ENCODE data around the gene ANKRD24. TPM values are rescaled to one million over a fixed set of nuclear protein-coding genes. Genes with fewer than 3 reads are reported as not detected.

ANKRD24 gene
- total and polyA plus RNA-seq, 2 experiments from 2014 or later, result 1.5 to 3.4 TPM

GRCh38 chr19:4206818-4207484 lies 24.5 kb downstream of the ANKRD24 start:
- Histone ChIP-seq H3K79me2 (no peaks in the 10 kb centered on the region), H3K4me2 (no peak overlapping the region), H3K27ac (no peak overlapping the region), H3K4me3 (no peak overlapping the region), H3K9me2 (replicated peaks; ENCODE audit: insufficient read depth) (no peaks in the 10 kb centered on the region), H3K27me3 (peaks cover under 1% of the 10 kb centered on the region), H3K9me3 (ENCODE audit: low read depth) (no peaks in the 10 kb centered on the region), H2AFZ (no peak overlapping the region), H3K36me3 (replicated peaks; ENCODE audit: insufficient read depth, low read depth) (no peaks in the 10 kb centered on the region), H4K20me1 (ENCODE audit: insufficient read depth, poor library complexity, severe bottlenecking) (no peaks in the 10 kb centered on the region), H3K4me1 (ENCODE audit: insufficient read depth) (no peaks in the 10 kb centered on the region)
- 80% methylated on average over 10 of the region's 10 CpGs for WGBS (ENCODE audit: low lambda C conversion rate, missing lambda C conversion rate)
- TF ChIP-seq EZH2 (IDR thresholded peaks at IDR 0.05; ENCODE audit: borderline replicate concordance), result no peak
- no peak for TF ChIP-seq EZH2phosphoT487 (IDR thresholded peaks at IDR 0.05; ENCODE audit: low read depth, severe bottlenecking, unreplicated experiment)
- peak; percentile 26 for TF ChIP-seq CTCF (IDR thresholded peaks at IDR 0.05; ENCODE audit: poor library complexity)
- DNase-seq (ENCODE audit: low spot score), result no peak

GRCh38 chr19:4208385-4209094 lies 26.1 kb downstream of the ANKRD24 start:
- no peak overlapping the region for H3K4me2 ChIP-seq
- H4K20me1 ChIP-seq (ENCODE audit: insufficient read depth, poor library complexity, severe bottlenecking), result no peaks in the 10 kb centered on the region
- 70% methylated on average over 12 of the region's 13 CpGs for WGBS (ENCODE audit: low lambda C conversion rate, missing lambda C conversion rate)
- no peaks in the 10 kb centered on the region for H3K4me1 ChIP-seq (ENCODE audit: insufficient read depth)
- peak; percentile 50 for TF ChIP-seq CTCF (IDR thresholded peaks at IDR 0.05; ENCODE audit: poor library complexity)
- no peak for TF ChIP-seq EZH2phosphoT487 (IDR thresholded peaks at IDR 0.05; ENCODE audit: low read depth, severe bottlenecking, unreplicated experiment)
- no peak for TF ChIP-seq EZH2 (IDR thresholded peaks at IDR 0.05; ENCODE audit: borderline replicate concordance)
- H3K27me3 ChIP-seq, result no peaks in the 10 kb centered on the region
- no peaks in the 10 kb centered on the region for H3K9me2 ChIP-seq (replicated peaks; ENCODE audit: insufficient read depth)
- H2AFZ ChIP-seq, result no peak overlapping the region
- no peak overlapping the region for H3K27ac ChIP-seq
- H3K79me2 ChIP-seq, result no peaks in the 10 kb centered on the region
- H3K9me3 ChIP-seq (ENCODE audit: low read depth), result no peaks in the 10 kb centered on the region
- H3K4me3 ChIP-seq, result no peak overlapping the region
- peak; percentile 55 for DNase-seq (ENCODE audit: low spot score)
- no peaks in the 10 kb centered on the region for H3K36me3 ChIP-seq (replicated peaks; ENCODE audit: insufficient read depth, low read depth)

- no peak for TF ChIP-seq EZH2 (IDR thresholded peaks at IDR 0.05; ENCODE audit: borderline replicate concordance)
- TF ChIP-seq CTCF (IDR thresholded peaks at IDR 0.05; ENCODE audit: poor library complexity), result no peak
- no peak for TF ChIP-seq EZH2phosphoT487 (IDR thresholded peaks at IDR 0.05; ENCODE audit: low read depth, severe bottlenecking, unreplicated experiment)
- DNase-seq (ENCODE audit: low spot score), result no peak
- Histone ChIP-seq H3K79me2 (no peaks in the 10 kb centered on the region), H3K27me3 (no peaks in the 10 kb centered on the region), H3K36me3 (replicated peaks; ENCODE audit: insufficient read depth, low read depth) (no peaks in the 10 kb centered on the region), H3K4me3 (no peak overlapping the region), H3K4me1 (ENCODE audit: insufficient read depth) (no peaks in the 10 kb centered on the region), H3K9me3 (ENCODE audit: low read depth) (no peaks in the 10 kb centered on the region), H3K9me2 (replicated peaks; ENCODE audit: insufficient read depth) (no peaks in the 10 kb centered on the region), H3K4me2 (no peak overlapping the region), H4K20me1 (ENCODE audit: insufficient read depth, poor library complexity, severe bottlenecking) (no peaks in the 10 kb centered on the region), H2AFZ (no peak overlapping the region), H3K27ac (no peak overlapping the region)
- WGBS (ENCODE audit: low lambda C conversion rate, missing lambda C conversion rate), result 94% methylated on average over 11 of the region's 15 CpGs
Observed at GRCh38 chr19:4210166-4210731, 27.8 kb downstream of the ANKRD24 start.

Measured in hepatocyte (in vitro differentiated cells).